ENCODE measurements around the gene SPI1. TPM values are rescaled to one million over a fixed set of nuclear protein-coding genes. Genes with fewer than 3 reads are reported as not detected.

Gene SPI1
- total RNA-seq, 1 donor from 2014 or later: not detected

DNA sequence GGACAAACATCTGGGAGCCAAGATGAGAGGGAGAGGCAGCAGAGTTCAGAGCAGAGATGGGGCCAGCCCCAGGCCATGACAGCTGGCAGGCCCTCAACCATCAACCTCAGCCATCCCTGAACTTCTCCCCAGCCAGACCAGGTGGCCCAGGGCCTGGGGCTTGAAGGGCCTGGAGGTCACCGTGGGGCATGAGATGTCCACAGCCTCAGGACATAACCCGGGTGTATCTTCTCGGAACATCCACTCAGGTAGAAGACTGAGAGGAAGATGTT, 17.6 kb upstream of the SPI1 start:
- H3K9me3 Mint-ChIP-seq (ENCODE audit: unreplicated experiment): no peaks in the 10 kb centered on the region
- H3K4me3 Mint-ChIP-seq (ENCODE audit: unreplicated experiment): no peak overlapping the region
- Histone ChIP-seq H2AFZ (ENCODE audit: low read depth, low read length) (no peak overlapping the region), H4K20me1 (ENCODE audit: insufficient read depth, low read length) (no peaks in the 10 kb centered on the region), H3K27ac (ENCODE audit: low read depth, low read length) (no peak overlapping the region), H3K4me1 (ENCODE audit: insufficient read depth, low read length) (peaks cover 6% of the 10 kb centered on the region), H3K9me3 (ENCODE audit: insufficient read depth, low read depth, low read length) (no peaks in the 10 kb centered on the region), H3K4me3 (ENCODE audit: insufficient read depth, low read depth, low read length) (no peak overlapping the region), H3K9ac (ENCODE audit: low read length) (no peak overlapping the region), H3K27me3 (ENCODE audit: insufficient read depth, low read length) (no peaks in the 10 kb centered on the region), H3K79me2 (ENCODE audit: insufficient read depth, low read length) (no peaks in the 10 kb centered on the region), H3K36me3 (ENCODE audit: insufficient read depth, low read length) (no peaks in the 10 kb centered on the region), H3K4me2 (ENCODE audit: low read length) (no peak overlapping the region)
- no peaks in the 10 kb centered on the region for H3K27me3 Mint-ChIP-seq (ENCODE audit: low read depth, unreplicated experiment)
- TF ChIP-seq EZH2 (IDR thresholded peaks at IDR 0.05; ENCODE audit: insufficient read depth, low read length): no peak
- TF ChIP-seq CTCF (IDR thresholded peaks at IDR 0.05; ENCODE audit: insufficient read depth, low read depth, low read length): no peak
- DNase-seq (ENCODE audit: low read depth): no peak
- no peak for FAIRE-seq
- H3K4me1 Mint-ChIP-seq (ENCODE audit: low read depth, unreplicated experiment): peaks cover 18% of the 10 kb centered on the region
- H3K27ac Mint-ChIP-seq (ENCODE audit: unreplicated experiment): no peak overlapping the region
- H3K36me3 Mint-ChIP-seq (ENCODE audit: low read depth, unreplicated experiment): no peaks in the 10 kb centered on the region

- Mint-ChIP-seq H3K27me3 (ENCODE audit: low read depth, unreplicated experiment) (no peaks in the 10 kb centered on the region), H3K36me3 (ENCODE audit: low read depth, unreplicated experiment) (no peaks in the 10 kb centered on the region), H3K9me3 (ENCODE audit: unreplicated experiment) (no peaks in the 10 kb centered on the region), H3K4me3 (ENCODE audit: unreplicated experiment) (no peak overlapping the region), H3K4me1 (ENCODE audit: low read depth, unreplicated experiment) (peaks cover 18% of the 10 kb centered on the region), H3K27ac (ENCODE audit: unreplicated experiment) (no peak overlapping the region)
- no peak overlapping the region for H3K4me2 ChIP-seq (ENCODE audit: low read length)
- TF ChIP-seq CTCF (IDR thresholded peaks at IDR 0.05; ENCODE audit: insufficient read depth, low read depth, low read length) (no peak), EZH2 (IDR thresholded peaks at IDR 0.05; ENCODE audit: insufficient read depth, low read length) (no peak)
- H3K27ac ChIP-seq (ENCODE audit: low read depth, low read length): peak overlapping the region; percentile 42
- FAIRE-seq: no peak
- no peaks in the 10 kb centered on the region for H3K9me3 ChIP-seq (ENCODE audit: insufficient read depth, low read depth, low read length)
- peak overlapping the region; percentile 31 for H3K9ac ChIP-seq (ENCODE audit: low read length)
- H3K79me2 ChIP-seq (ENCODE audit: insufficient read depth, low read length): no peaks in the 10 kb centered on the region
- no peaks in the 10 kb centered on the region for H3K36me3 ChIP-seq (ENCODE audit: insufficient read depth, low read length)
- H4K20me1 ChIP-seq (ENCODE audit: insufficient read depth, low read length): no peaks in the 10 kb centered on the region
- H3K4me3 ChIP-seq (ENCODE audit: insufficient read depth, low read depth, low read length): no peak overlapping the region
- H3K4me1 ChIP-seq (ENCODE audit: insufficient read depth, low read length): peaks cover 6% of the 10 kb centered on the region
- no peak overlapping the region for H2AFZ ChIP-seq (ENCODE audit: low read depth, low read length)
- H3K27me3 ChIP-seq (ENCODE audit: insufficient read depth, low read length): no peaks in the 10 kb centered on the region
- no peak for DNase-seq (ENCODE audit: low read depth)
These were observed 17.1 kb upstream of the SPI1 start for GRCh38 chr11:47395223-47396048.

Data from astrocyte (in vitro differentiated cells and primary cell).